ENCODE data around the gene PPP2R5C. TPM values are rescaled to one million over a fixed set of nuclear protein-coding genes. Genes with fewer than 3 reads are reported as not detected.
A peak's percentile ranks its signal among the peaks of the same experiment; 100 is the strongest.

PPP2R5C gene
- total and polyA plus RNA-seq, 3 donors from 2014 or later = 106 to 166 (median 126) TPM

DNA sequence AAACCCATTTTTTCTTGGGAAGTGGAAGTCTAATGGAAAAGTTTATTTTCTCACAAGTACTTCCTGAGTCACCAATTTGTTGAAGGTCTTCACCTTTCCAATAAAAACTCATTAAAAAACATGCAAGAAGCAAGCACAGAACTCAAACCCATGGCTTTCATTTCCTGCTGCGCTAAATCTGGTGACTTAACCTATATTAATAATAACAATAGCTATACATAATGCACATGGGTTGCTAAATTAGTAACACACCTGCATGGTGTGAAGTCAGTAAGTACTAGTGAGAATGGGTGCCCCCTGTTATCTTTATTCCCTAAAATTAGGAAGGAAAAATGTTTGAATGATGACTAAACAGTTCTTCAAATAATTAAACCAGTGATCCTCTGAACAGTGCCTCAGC lies 52.3 kb downstream of the PPP2R5C start:
- DNase-seq = no peak
- no peaks in the 10 kb centered on the region for H3K36me3 ChIP-seq (ENCODE audit: low read depth, missing control alignments)
- H3K4me1 ChIP-seq = peaks cover 19% of the 10 kb centered on the region
- H3K27ac ChIP-seq = peak overlapping the region in 1 of 2 donors; percentile 74
- H3K9me3 ChIP-seq = no peaks in the 10 kb centered on the region
- no peak overlapping the region for H3K4me3 ChIP-seq
- TF ChIP-seq, protein P1, sequence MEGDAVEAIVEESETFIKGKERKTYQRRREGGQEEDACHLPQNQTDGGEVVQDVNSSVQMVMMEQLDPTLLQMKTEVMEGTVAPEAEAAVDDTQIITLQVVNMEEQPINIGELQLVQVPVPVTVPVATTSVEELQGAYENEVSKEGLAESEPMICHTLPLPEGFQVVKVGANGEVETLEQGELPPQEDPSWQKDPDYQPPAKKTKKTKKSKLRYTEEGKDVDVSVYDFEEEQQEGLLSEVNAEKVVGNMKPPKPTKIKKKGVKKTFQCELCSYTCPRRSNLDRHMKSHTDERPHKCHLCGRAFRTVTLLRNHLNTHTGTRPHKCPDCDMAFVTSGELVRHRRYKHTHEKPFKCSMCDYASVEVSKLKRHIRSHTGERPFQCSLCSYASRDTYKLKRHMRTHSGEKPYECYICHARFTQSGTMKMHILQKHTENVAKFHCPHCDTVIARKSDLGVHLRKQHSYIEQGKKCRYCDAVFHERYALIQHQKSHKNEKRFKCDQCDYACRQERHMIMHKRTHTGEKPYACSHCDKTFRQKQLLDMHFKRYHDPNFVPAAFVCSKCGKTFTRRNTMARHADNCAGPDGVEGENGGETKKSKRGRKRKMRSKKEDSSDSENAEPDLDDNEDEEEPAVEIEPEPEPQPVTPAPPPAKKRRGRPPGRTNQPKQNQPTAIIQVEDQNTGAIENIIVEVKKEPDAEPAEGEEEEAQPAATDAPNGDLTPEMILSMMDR (IDR thresholded peaks at IDR 0.05) = no peak
- no peak for TF ChIP-seq POLR2A (IDR thresholded peaks at IDR 0.05)
- H3K27me3 ChIP-seq = no peaks in the 10 kb centered on the region
- intact Hi-C loops (cut with DNase I; ENCODE audit: low total_unique reads) = no loop called here
- WGBS, 2 donors = 70 to 79% methylated on average over 1 of the region's 1 CpG

- Histone ChIP-seq H3K4me1 (peaks cover 19% of the 10 kb centered on the region), H3K27me3 (no peaks in the 10 kb centered on the region), H3K9me3 (no peaks in the 10 kb centered on the region), H3K36me3 (ENCODE audit: low read depth, missing control alignments) (no peaks in the 10 kb centered on the region), H3K27ac (no peak overlapping the region), H3K4me3 (no peak overlapping the region)
- TF ChIP-seq, protein P1 (IDR thresholded peaks at IDR 0.05) = no peak
- no peak for TF ChIP-seq POLR2A (IDR thresholded peaks at IDR 0.05)
- intact Hi-C loops (cut with DNase I; ENCODE audit: low total_unique reads) = no loop called here
- DNase-seq = no peak
- 63 to 67% methylated on average over 3 to 5 of the region's 5 CpGs for WGBS, 2 donors
Observed at GRCh38 chr14:101814934-101815333, 53.4 kb downstream of the PPP2R5C start.

GRCh38 chr14:101815994-101816393 lies 54.5 kb downstream of the PPP2R5C start:
- TF ChIP-seq POLR2A (IDR thresholded peaks at IDR 0.05) = no peak
- TF ChIP-seq, protein P1 (IDR thresholded peaks at IDR 0.05) = no peak
- whole genome bisulfite sequencing, 2 donors = 86 to 87% methylated on average over 10 of the region's 10 CpGs
- no peak overlapping the region for H3K27ac ChIP-seq
- H3K9me3 ChIP-seq = no peaks in the 10 kb centered on the region
- no peak overlapping the region for H3K4me3 ChIP-seq
- no peaks in the 10 kb centered on the region for H3K27me3 ChIP-seq
- no peak for DNase-seq
- intact Hi-C loops (cut with DNase I; ENCODE audit: low total_unique reads) = no loop called here
- H3K36me3 ChIP-seq (ENCODE audit: low read depth, missing control alignments) = no peaks in the 10 kb centered on the region
- peaks cover 16% of the 10 kb centered on the region for H3K4me1 ChIP-seq

GRCh38 chr14:101817501-101818001 lies 56.0 kb downstream of the PPP2R5C start:
- no peaks in the 10 kb centered on the region for H3K27me3 ChIP-seq
- no peak overlapping the region for H3K27ac ChIP-seq
- WGBS, 2 donors = 72 to 80% methylated on average over 11 of the region's 11 CpGs
- H3K4me1 ChIP-seq = peaks cover 2% of the 10 kb centered on the region
- no peak for TF ChIP-seq POLR2A (IDR thresholded peaks at IDR 0.05)
- intact Hi-C loops (cut with DNase I; ENCODE audit: low total_unique reads) = no loop called here
- no peak overlapping the region for H3K4me3 ChIP-seq
- no peaks in the 10 kb centered on the region for H3K9me3 ChIP-seq
- no peak for DNase-seq
- H3K36me3 ChIP-seq (ENCODE audit: low read depth, missing control alignments) = no peaks in the 10 kb centered on the region

DNA sequence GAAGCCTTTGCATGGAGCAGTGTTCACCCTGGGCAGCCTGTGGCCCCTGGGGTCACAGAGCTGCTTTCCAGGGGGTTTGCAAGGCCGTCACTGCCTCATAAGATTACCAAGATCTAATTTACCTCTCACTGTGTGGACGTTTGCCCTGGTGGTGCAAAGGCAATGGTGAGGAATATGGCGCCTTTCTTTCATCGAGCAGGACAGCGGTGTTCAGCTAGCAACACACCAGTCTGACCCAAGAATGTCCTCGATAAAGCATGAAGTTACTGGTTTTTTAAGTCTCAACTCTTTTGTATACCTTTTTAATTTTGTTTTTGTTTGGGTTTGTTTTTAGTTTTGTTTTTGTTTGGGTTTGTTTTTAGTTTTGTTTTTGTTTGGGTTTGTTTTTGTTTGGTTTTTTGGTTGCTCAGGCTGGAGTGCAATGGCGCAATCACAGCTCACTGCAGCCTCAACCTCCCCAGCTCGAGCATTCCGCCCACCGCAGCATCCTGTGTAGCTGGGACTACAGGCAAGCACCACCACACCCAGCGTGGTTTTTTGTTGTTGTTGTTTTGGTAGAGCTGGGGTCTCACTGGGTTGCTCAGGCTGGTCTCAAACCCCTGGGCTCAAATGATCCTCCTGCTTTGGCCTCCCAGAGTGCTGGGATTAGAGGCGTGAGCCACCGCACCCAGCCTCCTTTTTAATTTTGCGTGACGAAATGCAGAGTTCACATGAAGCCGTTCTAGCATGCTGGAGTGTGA lies 57.9 kb downstream of the PPP2R5C start:
- TF ChIP-seq, protein P1 (IDR thresholded peaks at IDR 0.05) = no peak
- TF ChIP-seq POLR2A (IDR thresholded peaks at IDR 0.05) = no peak
- Histone ChIP-seq H3K27me3 (no peaks in the 10 kb centered on the region), H3K4me3 (no peak overlapping the region), H3K9me3 (no peaks in the 10 kb centered on the region), H3K4me1 (peaks cover 12% of the 10 kb centered on the region), H3K36me3 (ENCODE audit: low read depth, missing control alignments) (no peaks in the 10 kb centered on the region), H3K27ac (no peak overlapping the region)
- DNase-seq = no peak
- intact Hi-C loops (cut with DNase I; ENCODE audit: low total_unique reads) = no loop called here
- 89 to 91% methylated on average over 16 of the region's 16 CpGs for WGBS, 2 donors

Data from testis (tissue), 3 donors.